Measurements from ENCODE around the gene FOXR1.
"Not testable (repeated sequence)": the region's sequence is repeated elsewhere in the genome, so short reads cannot be mapped to it uniquely, and the experiment has no call there.

FOXR1 gene

GRCh38 chr11:118948000-118948399 lies 23.6 kb upstream of the FOXR1 start:
- DNase-seq: no peak

GRCh38 chr11:118953265-118953664 lies 18.3 kb upstream of the FOXR1 start:
- DNase-seq: no peak

- not testable (repeated sequence) for DNase-seq
Observed at GRCh38 chr11:118953976-118954375, 17.6 kb upstream of the FOXR1 start.

- DNase-seq: peak; percentile 77
Observed at GRCh38 chr11:118956094-118956846, 15.3 kb upstream of the FOXR1 start, which contains the start of gene UPK2. UPK2 (plus strand) TSS chr11:118956298; CDS start chr11:118956351, 53 bp downstream.

DNA sequence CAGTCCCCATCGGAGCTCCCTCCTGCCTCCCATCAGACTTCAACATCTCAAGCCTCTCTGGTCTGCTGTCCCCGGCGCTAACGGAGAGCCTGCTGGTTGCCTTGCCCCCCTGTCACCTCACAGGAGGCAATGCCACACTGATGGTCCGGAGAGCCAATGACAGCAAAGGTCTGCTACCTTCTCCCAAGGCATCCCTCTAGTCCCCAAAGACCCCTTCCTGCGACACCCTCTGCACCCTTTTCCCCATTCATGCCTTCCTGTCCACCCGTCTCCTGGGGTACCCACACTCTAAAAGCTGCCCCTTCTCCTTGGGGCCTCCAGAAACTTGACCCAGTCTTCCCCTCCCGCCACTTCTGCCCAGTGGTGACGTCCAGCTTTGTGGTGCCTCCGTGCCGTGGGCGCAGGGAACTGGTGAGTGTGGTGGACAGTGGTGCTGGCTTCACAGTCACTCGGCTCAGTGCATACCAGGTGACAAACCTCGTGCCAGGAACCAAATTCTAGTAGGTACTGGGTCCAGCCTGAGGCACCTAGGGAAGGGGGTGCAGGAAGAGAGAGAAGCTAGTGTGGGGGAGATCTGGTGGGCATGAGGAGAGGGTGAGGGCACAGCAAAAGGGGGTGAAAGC lies 14.6 kb upstream of the FOXR1 start:
- no peak for DNase-seq

- no peak for DNase-seq
Observed at GRCh38 chr11:118957549-118957948, 14.0 kb upstream of the FOXR1 start.

DNA sequence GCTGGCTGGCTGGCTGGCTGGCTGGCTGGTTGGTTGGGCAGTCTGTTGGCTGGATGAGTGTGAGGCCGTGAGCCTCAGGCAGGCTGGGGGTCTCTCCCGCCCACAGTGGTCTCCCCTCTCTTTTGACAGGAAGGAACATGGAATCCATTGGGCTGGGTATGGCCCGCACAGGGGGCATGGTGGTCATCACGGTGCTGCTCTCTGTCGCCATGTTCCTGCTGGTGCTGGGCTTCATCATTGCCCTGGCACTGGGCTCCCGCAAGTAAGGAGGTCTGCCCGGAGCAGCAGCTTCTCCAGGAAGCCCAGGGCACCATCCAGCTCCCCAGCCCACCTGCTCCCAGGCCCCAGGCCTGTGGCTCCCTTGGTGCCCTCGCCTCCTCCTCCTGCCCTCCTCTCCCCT lies 13.6 kb upstream of the FOXR1 start:
- no peak for DNase-seq

DNA sequence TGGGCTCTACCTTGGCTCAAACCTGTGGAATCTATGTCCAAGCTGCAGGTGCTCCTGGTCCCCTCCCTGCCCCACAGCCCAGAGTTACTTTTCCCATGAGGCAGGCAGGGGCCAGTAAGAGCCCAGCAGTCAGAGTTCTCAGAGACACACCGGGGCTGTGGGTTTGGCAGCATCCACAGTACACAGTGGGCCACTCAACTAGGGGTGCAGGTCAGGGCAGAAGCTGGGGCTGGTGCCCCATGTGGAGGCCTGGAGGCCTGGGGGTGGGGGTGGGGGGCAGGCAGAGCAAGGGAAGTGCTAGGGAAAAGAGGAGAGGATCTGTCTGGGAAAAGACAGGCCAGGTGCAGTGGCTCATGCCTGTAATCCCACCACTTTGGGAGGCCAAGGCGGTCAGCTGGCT lies 13.0 kb upstream of the FOXR1 start:
- DNase-seq: no peak

DNA sequence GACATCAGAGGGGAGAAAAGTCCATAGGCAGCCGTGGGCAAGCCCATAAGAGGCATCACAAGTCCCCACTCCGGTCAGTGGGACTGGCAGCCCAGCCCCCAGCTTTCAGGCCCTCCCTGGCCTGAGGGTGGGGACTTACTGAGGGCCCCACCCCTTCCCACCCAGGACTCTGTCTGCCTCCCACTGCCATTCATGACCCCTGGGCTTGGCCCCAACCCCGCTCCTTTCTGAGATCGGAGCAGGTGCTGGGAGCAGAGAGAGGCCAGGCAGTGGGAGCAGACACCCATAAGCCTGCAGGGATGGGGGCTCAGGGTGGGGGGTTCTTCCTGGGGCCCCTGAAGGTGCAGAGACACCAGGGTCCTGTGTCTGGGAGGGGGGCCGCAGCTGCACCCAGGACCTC lies 10.4 kb upstream of the FOXR1 start:
- no peak for DNase-seq

- DNase-seq: no peak
Observed at GRCh38 chr11:118961591-118961990, 10.0 kb upstream of the FOXR1 start.

GRCh38 chr11:118969508-118969907 lies 2.1 kb upstream of the FOXR1 start:
- DNase-seq: not testable (repeated sequence)

DNA sequence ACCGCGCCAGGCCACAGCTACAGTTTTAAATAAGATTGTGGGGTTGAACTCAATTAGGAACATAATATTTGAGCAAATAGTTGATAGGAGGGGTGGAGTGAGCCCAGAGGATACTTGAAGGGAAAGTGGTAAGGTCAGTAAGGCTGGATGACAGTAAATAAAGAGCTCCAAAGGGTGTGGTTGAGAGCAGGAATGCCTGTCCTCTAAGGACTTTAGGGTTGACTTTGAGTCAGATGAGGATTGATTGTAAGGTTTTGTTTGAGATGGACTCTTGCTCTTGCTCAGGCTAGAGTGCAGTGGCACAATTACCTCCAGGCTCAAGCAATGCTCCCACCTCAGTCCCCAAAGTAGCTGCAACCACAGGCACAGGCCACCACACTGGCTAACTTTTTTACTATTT lies 2.4 kb downstream of the FOXR1 start:
- no peak for DNase-seq

- DNase-seq: no peak
Observed at GRCh38 chr11:118975771-118976709, 4.5 kb downstream of the FOXR1 start.

- DNase-seq: no peak
Observed at GRCh38 chr11:118979434-118979833, 7.9 kb downstream of the FOXR1 start.

- DNase-seq: no peak
Observed at GRCh38 chr11:118980191-118980881, 8.8 kb downstream of the FOXR1 start.

GRCh38 chr11:118984337-118984736 lies 12.8 kb downstream of the FOXR1 start:
- not testable (repeated sequence) for DNase-seq

DNA sequence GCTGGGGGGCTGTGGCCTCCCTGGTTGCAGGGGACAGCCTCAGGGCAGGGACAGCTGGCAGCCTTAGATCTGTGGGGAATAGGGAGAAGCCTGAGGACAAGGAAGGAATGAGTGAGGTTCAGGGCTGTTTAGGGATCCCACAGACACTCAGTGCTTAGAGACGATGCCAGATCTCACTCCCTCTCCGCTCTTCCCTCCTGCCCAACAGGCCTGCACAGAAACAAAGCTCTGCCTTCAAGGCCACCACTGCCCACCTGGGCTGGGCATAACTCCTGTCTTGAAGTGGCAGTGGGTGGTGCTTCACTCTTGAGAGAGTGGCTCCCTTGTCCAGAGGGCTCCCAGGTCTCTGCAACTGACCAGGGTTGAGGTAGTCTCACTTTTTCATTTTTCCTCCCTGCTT lies 13.3 kb downstream of the FOXR1 start:
- DNase-seq: no peak

- DNase-seq: no peak
Observed at GRCh38 chr11:118988280-118988679, 16.7 kb downstream of the FOXR1 start.

DNA sequence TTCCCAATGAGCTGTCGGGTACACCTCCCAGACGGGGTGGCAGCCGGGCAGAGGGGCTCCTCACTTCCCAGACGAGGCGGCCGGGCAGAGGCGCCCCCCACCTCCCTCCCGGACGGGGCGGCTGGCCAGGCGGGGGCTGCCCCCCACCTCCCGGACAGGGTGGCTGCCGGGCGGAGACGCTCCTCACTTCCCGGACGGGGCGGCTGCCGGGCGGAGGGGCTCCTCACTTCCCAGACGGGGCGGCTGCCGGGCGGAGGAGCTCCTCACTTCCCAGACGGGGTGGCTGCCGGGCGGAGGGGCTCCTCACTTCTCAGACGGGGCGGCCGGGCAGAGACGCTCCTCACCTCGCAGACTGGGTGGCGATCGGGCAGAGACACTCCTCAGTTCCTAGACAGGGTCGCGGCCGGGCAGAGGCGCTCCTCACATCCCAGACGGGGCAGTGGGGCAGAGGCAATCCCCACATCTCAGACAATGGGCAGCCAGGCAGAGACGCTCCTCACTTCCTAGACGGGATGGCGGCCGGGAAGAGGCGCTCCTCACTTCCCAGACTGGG lies 20.0 kb downstream of the FOXR1 start:
- not testable (repeated sequence) for DNase-seq

GRCh38 chr11:118996926-118997626 lies 25.5 kb downstream of the FOXR1 start:
- DNase-seq: peak; percentile 7

DNA sequence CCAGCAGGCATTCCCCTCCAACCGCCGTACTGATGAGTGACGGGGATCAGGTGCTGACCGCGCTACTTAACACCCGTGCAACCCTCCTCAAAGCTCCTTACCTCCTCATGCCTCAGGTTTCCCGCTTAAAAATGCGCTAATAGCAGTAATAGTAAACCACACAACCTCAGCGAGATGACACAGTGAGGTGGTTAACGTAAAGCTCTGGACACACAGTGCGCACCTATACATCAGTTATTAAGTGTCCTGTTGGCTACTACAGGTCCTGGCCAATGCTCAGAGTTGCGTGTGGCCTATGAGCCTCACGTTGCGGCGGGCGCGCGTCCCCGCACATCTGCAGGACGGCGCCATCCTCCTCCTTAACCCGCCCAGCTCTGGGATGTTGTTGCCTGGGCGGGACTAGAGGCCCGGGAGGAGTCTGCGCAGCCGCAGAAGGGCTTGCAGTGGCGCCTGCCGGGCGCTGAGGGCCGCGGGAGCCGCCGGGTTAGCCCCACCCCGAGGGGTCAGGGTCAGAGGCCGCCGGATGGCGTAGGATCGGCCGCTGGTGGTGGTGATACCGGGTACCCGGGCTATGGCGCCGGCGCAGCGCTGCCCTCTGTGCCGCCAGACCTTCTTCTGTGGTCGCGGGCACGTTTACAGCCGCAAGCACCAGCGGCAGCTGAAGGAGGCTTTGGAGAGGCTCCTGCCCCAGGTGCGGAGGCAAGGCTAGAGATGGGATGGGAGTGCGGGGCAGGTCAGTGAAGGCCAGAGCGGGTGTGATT lies 26.2 kb downstream of the FOXR1 start, which contains the start of gene CENATAC:
Gene CENATAC (plus strand): TSS at position 512 of the 761 bp plus-strand sequence. CDS start 60 bp downstream, at position 572.
- peak; percentile 94 for DNase-seq
